ENCODE results near the gene NFKB2. TPM values are rescaled to one million over a fixed set of nuclear protein-coding genes. Genes with fewer than 3 reads are reported as not detected.

NFKB2 gene
- total RNA-seq, 4 donors from 2014 or later, result 10.7 to 20.2 (median 15.6) TPM

DNA sequence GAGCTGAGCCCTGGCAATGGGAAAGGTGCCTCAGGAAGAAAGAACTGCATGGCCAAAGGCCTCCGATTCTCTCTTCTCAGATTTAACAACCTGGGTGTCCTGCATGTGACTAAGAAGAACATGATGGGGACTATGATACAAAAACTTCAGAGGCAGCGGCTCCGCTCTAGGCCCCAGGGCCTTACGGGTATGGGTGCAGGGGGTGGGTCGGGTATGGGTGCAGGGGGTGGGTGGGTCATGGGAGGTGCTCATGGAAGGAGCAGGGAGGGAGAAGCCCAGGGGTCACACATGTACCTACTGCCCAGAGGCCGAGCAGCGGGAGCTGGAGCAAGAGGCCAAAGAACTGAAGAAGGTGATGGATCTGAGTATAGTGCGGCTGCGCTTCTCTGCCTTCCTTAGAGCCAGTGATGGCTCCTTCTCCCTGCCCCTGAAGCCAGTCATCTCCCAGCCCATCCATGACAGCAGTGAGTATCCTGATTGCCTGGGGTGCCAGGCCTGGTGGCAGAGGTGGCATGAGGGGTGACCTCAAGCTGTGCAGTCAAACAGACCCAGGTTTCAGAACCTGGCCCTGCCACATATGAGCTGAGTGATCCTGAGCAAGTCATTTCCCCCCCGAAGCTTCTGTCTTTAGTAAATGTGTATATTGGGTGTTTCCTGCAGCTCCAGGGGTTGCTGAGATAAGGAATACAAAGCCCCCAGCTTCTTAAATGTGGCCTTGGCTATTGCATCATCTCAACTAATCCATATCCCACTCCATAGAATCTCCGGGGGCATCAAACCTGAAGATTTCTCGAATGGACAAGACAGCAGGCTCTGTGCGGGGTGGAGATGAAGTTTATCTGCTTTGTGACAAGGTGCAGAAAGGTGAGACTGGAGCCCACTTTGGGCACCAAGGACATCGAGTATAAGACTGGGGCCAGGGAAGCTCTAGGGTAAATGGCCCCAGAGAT, 2.0 kb downstream of the NFKB2 start:
- 81 to 87% methylated on average over 8 to 13 of the region's 14 CpGs for WGBS, 2 donors
- Histone ChIP-seq H3K4me1 (peaks cover 36 to 85% (median 44%) of the 10 kb centered on the region in 3 donors), H3K9me3 (no peaks in the 10 kb centered on the region), H3K36me3 (peaks cover 16 to 49% (median 22%) of the 10 kb centered on the region in 3 donors), H3K27ac (no peak overlapping the region), H3K4me3 (no peak overlapping the region), H3K27me3 (no peaks in the 10 kb centered on the region)
- intact Hi-C loops (cut with DNase I), result no loop called here
- no peak for DNase-seq
- TF ChIP-seq POLR2A (IDR thresholded peaks at IDR 0.05), result no peak
- TF ChIP-seq, protein P1, sequence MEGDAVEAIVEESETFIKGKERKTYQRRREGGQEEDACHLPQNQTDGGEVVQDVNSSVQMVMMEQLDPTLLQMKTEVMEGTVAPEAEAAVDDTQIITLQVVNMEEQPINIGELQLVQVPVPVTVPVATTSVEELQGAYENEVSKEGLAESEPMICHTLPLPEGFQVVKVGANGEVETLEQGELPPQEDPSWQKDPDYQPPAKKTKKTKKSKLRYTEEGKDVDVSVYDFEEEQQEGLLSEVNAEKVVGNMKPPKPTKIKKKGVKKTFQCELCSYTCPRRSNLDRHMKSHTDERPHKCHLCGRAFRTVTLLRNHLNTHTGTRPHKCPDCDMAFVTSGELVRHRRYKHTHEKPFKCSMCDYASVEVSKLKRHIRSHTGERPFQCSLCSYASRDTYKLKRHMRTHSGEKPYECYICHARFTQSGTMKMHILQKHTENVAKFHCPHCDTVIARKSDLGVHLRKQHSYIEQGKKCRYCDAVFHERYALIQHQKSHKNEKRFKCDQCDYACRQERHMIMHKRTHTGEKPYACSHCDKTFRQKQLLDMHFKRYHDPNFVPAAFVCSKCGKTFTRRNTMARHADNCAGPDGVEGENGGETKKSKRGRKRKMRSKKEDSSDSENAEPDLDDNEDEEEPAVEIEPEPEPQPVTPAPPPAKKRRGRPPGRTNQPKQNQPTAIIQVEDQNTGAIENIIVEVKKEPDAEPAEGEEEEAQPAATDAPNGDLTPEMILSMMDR (IDR thresholded peaks at IDR 0.05), result no peak

DNA sequence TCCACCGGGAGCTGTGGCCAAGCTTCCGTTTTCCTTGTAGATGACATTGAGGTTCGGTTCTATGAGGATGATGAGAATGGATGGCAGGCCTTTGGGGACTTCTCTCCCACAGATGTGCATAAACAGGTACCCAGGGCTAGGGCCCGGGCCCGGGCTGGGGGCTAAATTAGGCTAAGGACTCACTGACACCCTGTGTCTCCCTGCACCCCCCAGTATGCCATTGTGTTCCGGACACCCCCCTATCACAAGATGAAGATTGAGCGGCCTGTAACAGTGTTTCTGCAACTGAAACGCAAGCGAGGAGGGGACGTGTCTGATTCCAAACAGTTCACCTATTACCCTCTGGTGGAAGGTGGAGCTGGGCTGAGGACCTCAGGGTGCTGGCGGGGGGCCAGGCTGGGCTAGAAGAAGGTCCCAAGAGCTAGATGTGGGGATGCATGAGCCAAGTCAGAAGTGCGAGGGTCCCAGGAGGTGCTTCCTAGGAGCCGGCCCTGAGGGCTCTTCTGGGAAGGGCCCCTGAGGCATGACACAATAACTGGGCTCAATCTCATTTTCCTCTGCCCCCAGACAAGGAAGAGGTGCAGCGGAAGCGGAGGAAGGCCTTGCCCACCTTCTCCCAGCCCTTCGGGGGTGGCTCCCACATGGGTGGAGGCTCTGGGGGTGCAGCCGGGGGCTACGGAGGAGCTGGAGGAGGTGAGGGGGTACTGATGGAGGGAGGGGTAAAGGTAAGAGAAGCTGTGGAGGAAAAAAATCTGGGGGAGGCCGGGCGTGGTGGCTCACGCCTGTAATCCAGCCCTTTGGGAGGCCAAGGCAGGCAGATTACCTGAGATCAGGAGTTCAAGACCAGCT, 2.9 kb downstream of the NFKB2 start:
- H3K27me3 ChIP-seq, result no peaks in the 10 kb centered on the region
- H3K4me3 ChIP-seq, result peak overlapping the region in 2 of 4 donors; percentile 74 to 78
- peak overlapping the region in 2 of 4 donors; percentile 87 to 95 for H3K27ac ChIP-seq
- peaks cover 17 to 57% (median 27%) of the 10 kb centered on the region in 3 donors for H3K36me3 ChIP-seq
- WGBS, 2 donors, result 76 to 78% methylated on average over 11 to 15 of the region's 21 CpGs
- H3K4me1 ChIP-seq, result peaks cover 35 to 79% (median 42%) of the 10 kb centered on the region in 3 donors
- DNase-seq, result no peak
- intact Hi-C loops (cut with DNase I), result no loop called here
- H3K9me3 ChIP-seq, result no peaks in the 10 kb centered on the region
- TF ChIP-seq, protein P1 (IDR thresholded peaks at IDR 0.05), result no peak

DNA sequence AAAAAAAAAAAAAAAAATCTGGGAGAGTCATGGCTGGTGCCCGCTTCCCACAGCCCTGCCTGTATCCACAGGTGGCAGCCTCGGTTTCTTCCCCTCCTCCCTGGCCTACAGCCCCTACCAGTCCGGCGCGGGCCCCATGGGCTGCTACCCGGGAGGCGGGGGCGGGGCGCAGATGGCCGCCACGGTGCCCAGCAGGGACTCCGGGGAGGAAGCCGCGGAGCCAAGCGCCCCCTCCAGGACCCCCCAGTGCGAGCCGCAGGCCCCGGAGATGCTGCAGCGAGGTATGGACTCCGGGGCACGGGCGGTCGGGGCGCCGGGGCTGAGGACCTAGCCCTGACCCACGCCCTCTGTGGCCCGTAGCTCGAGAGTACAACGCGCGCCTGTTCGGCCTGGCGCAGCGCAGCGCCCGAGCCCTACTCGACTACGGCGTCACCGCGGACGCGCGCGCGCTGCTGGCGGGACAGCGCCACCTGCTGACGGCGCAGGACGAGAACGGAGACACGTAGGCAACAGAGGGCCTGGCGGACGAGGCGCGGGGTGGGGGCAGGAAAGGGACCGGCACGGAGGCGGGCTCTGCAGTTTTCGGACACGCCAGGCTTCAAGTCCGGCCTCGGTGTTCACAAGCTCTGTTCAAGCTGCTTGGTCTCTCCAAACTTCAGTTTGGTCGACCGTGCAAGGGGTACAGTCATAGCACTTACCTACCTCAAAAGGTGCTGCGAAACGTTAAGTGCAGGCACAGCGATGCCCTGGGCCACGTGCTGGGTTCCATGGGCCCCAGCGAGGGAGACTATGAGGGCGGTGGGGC, 3.9 kb downstream of the NFKB2 start:
- H3K4me1 ChIP-seq, result peaks cover 31 to 72% (median 37%) of the 10 kb centered on the region in 3 donors
- 5 to 7% methylated on average over 2 to 4 of the region's 72 CpGs for WGBS, 2 donors
- intact Hi-C loops (cut with DNase I), result no loop called here

DNA sequence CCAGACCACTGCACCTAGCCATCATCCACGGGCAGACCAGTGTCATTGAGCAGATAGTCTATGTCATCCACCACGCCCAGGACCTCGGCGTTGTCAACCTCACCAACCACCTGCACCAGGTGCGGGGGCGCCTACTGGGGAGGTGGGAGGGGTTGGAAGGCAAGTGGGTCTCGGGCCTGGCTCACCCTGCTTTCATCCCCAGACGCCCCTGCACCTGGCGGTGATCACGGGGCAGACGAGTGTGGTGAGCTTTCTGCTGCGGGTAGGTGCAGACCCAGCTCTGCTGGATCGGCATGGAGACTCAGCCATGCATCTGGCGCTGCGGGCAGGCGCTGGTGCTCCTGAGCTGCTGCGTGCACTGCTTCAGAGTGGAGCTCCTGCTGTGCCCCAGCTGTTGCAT, 4.6 kb downstream of the NFKB2 start:
- H3K36me3 ChIP-seq, result peaks cover 17 to 57% (median 27%) of the 10 kb centered on the region in 3 donors
- H3K4me3 ChIP-seq, result peak overlapping the region in 1 of 4 donors; percentile 78
- H3K4me1 ChIP-seq, result peaks cover 31 to 66% (median 37%) of the 10 kb centered on the region in 3 donors
- TF ChIP-seq POLR2A (IDR thresholded peaks at IDR 0.05), result no peak
- TF ChIP-seq, protein P1 (IDR thresholded peaks at IDR 0.05), result no peak
- H3K27me3 ChIP-seq, result peaks cover 0 to under 1% (median 0%) of the 10 kb centered on the region in 4 donors
- intact Hi-C loops (cut with DNase I), result no loop called here
- H3K9me3 ChIP-seq, result no peaks in the 10 kb centered on the region
- WGBS, 2 donors, result 80% methylated on average over 2 of the region's 17 CpGs; no CpG with 5 or more reads in 1 of the 2 donors
- DNase-seq, result no peak
- peak overlapping the region in 2 of 4 donors; percentile 87 to 95 for H3K27ac ChIP-seq

More for the DNA sequence above, 3.9 kb downstream of the NFKB2 start:
- H3K27me3 ChIP-seq, result no peaks in the 10 kb centered on the region
- peaks cover 17 to 57% (median 27%) of the 10 kb centered on the region in 3 donors for H3K36me3 ChIP-seq
- DNase-seq, result peak; percentile 47
- TF ChIP-seq, protein P1 (IDR thresholded peaks at IDR 0.05), result peak; percentile 79 to 98 (median 96)
- TF ChIP-seq POLR2A (IDR thresholded peaks at IDR 0.05), result peak in 2 of 4 donors; percentile 16 to 64
- H3K9me3 ChIP-seq, result no peaks in the 10 kb centered on the region
- H3K27ac ChIP-seq, result peak overlapping the region; percentile 85 to 96 (median 91)
- H3K4me3 ChIP-seq, result peak overlapping the region; percentile 55 to 78 (median 71)
